Measurements from ENCODE around the gene BABAM2. TPM values are rescaled to one million over a fixed set of nuclear protein-coding genes. Genes with fewer than 3 reads are reported as not detected.
"Not testable (repeated sequence)": the region's sequence is repeated elsewhere in the genome, so short reads cannot be mapped to it uniquely, and the experiment has no call there.

BABAM2 gene
- total RNA-seq, 1 donor from 2014 or later = 25.4 TPM

- DNase-seq = no peak
These were observed 191.6 kb downstream of the BABAM2 start for GRCh38 chr2:28082131-28082530.

GRCh38 chr2:28083476-28083875, 192.9 kb downstream of the BABAM2 start:
- no peak for DNase-seq

- no peak for DNase-seq
These were observed 194.0 kb downstream of the BABAM2 start for GRCh38 chr2:28084564-28084963.

- DNase-seq = no peak
These were observed 194.7 kb downstream of the BABAM2 start for GRCh38 chr2:28085201-28085600.

- DNase-seq = peak; percentile 18
These were observed 196.1 kb downstream of the BABAM2 start for GRCh38 chr2:28086611-28087010.

GRCh38 chr2:28088970-28089369, 198.4 kb downstream of the BABAM2 start:
- DNase-seq = no peak

- no peak for DNase-seq
These were observed 199.0 kb downstream of the BABAM2 start for GRCh38 chr2:28089486-28089885.

- DNase-seq = no peak
These were observed 202.8 kb downstream of the BABAM2 start for GRCh38 chr2:28093308-28093707.

GRCh38 chr2:28093768-28094167, 203.2 kb downstream of the BABAM2 start:
- no peak for DNase-seq

- no peak for DNase-seq
These were observed 204.2 kb downstream of the BABAM2 start for GRCh38 chr2:28094739-28095138.

GRCh38 chr2:28095622-28096021, 205.1 kb downstream of the BABAM2 start:
- DNase-seq = no peak

GRCh38 chr2:28096421-28096820, 205.9 kb downstream of the BABAM2 start:
- no peak for DNase-seq

- DNase-seq = no peak
These were observed 208.1 kb downstream of the BABAM2 start for GRCh38 chr2:28098501-28099225.

- no peak for DNase-seq
These were observed 210.6 kb downstream of the BABAM2 start for GRCh38 chr2:28101123-28101522.

GRCh38 chr2:28101892-28102291, 211.4 kb downstream of the BABAM2 start:
- no peak for DNase-seq

GRCh38 chr2:28102455-28102874, 211.9 kb downstream of the BABAM2 start:
- DNase-seq = peak; percentile 81

- no peak for DNase-seq
These were observed 213.1 kb downstream of the BABAM2 start for GRCh38 chr2:28103611-28104010.

GRCh38 chr2:28108143-28108542, 217.6 kb downstream of the BABAM2 start:
- peak; percentile 53 for DNase-seq

- DNase-seq = not testable (repeated sequence)
These were observed 223.2 kb downstream of the BABAM2 start for GRCh38 chr2:28113771-28114170.

GRCh38 chr2:28117104-28117596, 226.6 kb downstream of the BABAM2 start:
- DNase-seq = no peak

- DNase-seq = no peak
These were observed 229.1 kb downstream of the BABAM2 start for GRCh38 chr2:28119631-28120030.

GRCh38 chr2:28128281-28128950, 237.9 kb downstream of the BABAM2 start:
- no peak for DNase-seq

- DNase-seq = no peak
These were observed 239.6 kb downstream of the BABAM2 start for GRCh38 chr2:28129955-28130695.

Data from skin of body (tissue), 2 donors.